NAMALWA (cell line): ENCODE data around the gene AFDN.

ENCODE experiments used
- DNase-seq: peaks from one replicate; pipeline ENCODE4 v3.0.0-alpha.2; 2015; ENCODE audit warnings: low spot score

Gene AFDN

GRCh38 chr6:167843023-167843422, 16.3 kb downstream of the AFDN start:
- no peak for DNase-seq

DNA sequence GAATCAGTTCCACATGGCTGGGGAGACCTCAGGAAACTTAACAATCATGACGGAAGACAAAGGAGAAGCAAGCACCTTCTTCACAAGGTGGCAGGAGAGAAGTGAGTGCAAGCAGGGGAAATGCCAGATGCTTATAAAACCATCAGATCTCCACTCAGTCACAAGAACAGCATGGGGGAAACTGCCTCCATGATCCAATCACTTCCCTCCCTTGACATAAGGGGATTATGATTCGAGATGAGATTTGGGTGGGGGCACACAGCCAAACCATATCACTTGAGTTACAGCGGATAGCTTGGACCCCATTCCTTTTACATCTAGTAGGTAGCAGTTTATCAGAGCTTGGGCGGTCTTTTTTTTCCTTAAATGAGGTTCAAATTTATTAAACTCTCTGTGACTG, 19.1 kb downstream of the AFDN start:
- DNase-seq: no peak

- DNase-seq: no peak
These were observed 20.4 kb downstream of the AFDN start for GRCh38 chr6:167846997-167847606.

- DNase-seq: no peak
These were observed 21.2 kb downstream of the AFDN start for GRCh38 chr6:167847936-167848335.

GRCh38 chr6:167848783-167849182, 22.1 kb downstream of the AFDN start:
- DNase-seq: no peak

DNA sequence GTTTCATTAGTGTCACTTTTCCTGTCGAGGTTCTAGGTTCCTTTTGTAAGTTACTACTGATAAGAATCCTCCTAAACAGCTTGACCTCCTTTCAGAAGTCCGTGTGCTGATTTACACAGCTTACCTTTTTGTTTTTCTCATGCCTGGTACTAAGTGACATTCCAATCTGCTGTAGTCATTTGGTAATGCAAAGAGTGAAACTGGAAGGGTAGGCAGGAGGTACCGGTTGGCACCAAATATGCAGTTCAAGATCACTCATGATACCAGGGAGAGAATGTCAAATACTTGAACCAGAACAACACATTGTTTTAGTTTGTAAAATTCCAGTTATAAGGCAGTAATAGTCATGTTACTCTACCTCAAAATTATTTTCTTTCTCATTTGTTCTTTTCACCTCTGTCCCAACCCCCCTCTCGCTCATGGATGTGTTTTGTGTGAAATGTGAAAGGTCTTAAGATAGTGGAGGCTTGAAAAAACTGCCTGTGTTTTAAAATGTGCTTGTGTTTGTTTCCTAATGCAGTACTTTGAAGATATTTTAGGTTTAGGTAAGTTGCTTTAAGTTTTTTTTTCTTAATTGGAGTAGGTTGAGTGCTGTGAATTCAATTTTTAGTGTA, 23.2 kb downstream of the AFDN start:
- no peak for DNase-seq

- DNase-seq: no peak
These were observed 24.1 kb downstream of the AFDN start for GRCh38 chr6:167850782-167851181.

DNA sequence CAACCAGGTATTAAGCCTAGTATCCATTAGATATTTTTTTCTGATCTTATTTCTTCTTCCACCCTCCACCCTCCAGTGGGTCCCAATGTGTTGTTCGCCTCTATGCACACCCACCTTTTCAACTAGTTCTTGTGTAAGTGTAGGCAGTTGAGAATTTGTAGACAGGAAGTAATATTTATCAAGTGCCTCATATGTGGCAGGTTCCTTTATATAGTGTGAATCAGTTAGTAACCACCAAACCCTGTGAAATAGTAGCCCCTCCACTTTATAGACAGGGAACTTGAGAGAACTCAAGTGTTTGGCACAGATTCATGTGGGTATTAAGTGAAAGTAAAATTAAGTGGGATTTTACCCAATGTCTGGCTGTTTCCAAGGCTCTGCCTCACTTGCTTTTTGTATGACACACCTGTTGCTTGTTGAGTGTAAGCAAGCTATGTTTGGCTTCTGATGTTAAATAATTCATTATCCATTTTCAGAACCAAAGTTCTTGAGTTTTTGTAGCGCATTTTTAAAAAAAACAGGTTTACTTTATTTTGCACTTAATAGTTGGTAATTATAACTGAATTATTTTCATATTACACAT, 24.8 kb downstream of the AFDN start:
- no peak for DNase-seq

GRCh38 chr6:167855825-167856425, 29.2 kb downstream of the AFDN start:
- DNase-seq: no peak

DNA sequence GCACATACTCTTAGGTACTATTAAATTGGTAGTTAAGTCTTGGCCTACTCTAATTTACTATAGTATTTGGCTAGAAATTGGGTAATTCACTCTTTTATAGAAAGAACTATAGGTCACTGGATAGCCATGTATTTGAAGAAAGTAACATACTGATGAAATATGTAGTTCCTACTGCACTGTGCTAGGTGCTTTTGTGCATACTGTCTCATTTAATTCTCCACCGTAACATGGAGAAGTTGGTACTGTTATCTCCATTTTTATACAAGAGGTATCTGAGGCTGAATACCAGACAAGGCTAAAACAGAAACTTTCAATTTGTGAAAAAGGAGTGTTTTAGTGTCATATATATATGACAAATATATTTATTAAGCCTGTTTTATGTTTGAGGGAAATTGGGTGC, 29.8 kb downstream of the AFDN start:
- DNase-seq: no peak

- no peak for DNase-seq
These were observed 30.4 kb downstream of the AFDN start for GRCh38 chr6:167856999-167857660.

DNA sequence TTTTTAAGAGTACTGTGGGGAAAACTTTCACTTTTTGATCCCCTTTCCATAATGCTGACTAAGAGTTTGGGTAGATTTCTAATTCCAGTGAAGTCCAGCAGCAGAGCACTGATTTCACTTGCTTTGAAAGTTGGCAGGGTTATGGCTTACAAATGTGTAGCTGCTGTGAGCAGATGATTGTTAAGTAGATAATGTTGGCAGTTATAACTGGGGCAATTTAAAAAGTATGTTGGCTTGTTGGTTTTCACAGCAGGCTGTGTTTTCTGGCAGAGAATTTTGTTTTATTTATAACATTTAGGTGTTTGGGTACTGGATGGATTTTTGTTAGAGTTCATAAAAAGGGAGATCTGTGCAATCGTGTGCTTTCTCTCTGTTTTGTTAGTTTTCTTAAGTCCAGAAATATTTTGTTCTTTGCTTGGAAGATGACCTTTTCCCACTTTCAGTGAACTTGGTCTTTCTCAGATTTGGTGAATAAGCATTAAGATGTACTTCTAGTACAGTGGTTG, 31.4 kb downstream of the AFDN start:
- no peak for DNase-seq

DNA sequence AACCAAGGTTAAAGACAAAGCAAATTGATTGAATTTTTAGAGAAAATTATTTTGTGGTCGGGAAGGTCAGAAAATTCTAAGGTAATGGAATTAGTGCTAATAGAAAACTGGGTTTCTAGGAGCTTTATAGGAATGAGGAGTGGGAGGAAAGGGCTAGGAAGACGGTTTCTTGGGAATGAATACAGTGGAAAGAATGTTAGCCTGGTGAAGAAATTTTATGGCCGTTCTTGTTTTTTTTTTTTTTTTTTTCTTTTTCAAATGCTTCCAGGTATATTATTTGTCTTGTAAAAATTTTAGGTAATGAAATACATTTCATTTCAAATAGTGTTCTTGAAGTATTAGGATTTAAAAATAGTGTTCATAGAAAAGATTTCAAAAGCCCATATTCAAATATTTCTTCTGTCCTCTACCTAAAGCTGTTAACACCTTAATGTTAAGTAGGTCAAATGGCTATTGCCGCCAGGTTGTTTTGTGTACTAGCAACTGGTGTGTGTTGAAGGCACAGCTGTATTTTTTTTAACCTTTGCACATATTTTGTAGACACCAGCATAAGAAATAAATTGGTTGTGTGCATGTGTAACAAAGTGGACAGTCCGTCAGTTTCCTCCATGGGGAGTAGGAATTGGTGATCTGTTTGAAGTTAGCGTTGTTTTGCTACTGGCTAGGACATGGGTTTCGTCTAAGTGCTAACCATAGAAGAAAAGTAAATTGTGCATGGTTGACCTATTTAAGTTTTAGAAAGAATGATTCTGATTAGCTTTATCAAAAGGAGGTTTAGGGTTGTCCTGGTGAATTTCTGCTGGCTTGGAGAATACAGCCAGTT, 32.3 kb downstream of the AFDN start:
- no peak for DNase-seq

GRCh38 chr6:167860550-167861226, 34.0 kb downstream of the AFDN start:
- no peak for DNase-seq

GRCh38 chr6:167861424-167861823, 34.7 kb downstream of the AFDN start:
- no peak for DNase-seq

GRCh38 chr6:167863897-167864296, 37.2 kb downstream of the AFDN start:
- no peak for DNase-seq

GRCh38 chr6:167866642-167867041, 39.9 kb downstream of the AFDN start:
- no peak for DNase-seq

DNA sequence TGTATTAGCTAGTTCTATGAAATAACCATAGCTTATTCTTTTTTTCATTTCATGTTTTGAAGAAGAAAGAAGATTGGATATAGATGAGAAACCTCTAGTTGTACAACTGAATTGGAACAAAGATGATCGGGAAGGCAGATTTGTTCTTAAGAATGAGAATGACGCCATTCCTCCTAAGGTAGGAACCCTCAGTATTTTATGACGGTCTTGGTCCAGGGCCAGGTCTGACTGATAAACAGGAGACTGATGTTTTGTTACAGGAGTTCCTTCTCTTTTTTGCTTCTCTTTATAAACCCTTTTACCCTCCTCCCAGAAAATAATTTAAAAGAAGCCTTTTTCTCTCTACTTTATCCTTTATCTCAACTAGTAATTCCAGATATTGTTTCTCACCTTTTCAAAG, 43.6 kb downstream of the AFDN start:
- no peak for DNase-seq

DNA sequence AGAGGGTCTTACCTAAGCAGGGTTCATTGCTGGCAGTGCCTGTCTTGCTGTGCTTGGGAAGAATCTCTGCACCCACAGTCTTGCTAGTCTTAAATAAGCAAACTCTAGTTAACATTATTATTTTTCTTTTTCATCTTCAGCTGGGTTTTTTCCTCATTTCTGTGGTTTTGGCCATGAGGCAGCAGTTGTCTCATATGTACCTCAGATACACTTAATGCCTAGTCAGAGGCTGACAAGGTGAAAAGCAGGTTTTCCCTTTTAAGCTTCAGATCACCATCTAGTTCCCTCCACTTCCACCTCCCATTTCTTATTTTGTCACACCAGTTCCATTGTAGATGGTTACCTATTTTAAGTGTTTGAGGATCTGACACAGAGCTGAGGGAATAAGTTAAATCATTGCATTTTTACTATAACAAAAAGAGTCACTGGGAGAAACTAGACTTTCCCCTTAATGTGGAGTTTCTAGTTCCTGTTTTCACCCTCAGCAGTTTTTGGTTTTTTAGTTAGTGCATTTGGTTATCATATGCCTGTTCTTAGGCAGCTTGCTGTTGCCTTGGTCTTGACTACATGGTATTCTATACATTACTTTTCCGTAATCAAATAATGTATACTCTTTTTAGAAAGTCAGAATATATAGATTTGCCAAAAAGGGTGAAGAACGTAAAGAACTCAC, 46.0 kb downstream of the AFDN start:
- DNase-seq: no peak

- DNase-seq: no peak
These were observed 51.5 kb downstream of the AFDN start for GRCh38 chr6:167877994-167878779.
